ENCODE results near the gene PRRT1.

Gene PRRT1

DNA sequence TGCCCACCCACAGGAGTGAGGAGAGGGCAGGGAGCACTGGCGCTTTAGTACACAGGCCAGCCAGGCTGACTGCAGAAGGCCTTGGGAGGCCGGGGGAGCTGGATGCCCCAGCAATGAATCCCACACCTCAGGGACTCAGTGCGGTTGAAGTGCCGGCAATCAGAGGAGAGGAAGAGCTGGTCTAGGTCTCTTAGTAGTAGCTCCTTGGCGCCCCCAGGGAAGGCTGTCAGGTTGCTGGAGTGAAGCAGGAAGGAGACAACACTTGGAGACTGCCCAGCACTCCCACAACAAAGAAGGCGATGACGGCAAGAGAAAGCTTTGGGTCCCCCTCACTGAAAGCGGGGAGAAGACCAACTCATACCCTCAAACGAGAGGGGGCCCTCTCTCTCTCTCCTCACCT, 34.3 kb downstream of the PRRT1 start:
- no peaks in the 10 kb centered on the region for H3K9me3 ChIP-seq (ENCODE audit: control insufficient read depth, insufficient read depth, low read length)
- H3K4me1 ChIP-seq (ENCODE audit: insufficient read depth, low read length) = 0 out of 2 replicates have a peak, but pooled peaks cover 6% of the 10 kb centered on the region
- no peaks in the 10 kb centered on the region for H3K36me3 ChIP-seq (ENCODE audit: insufficient read depth, low read length)
- no peak overlapping the region for H3K9ac ChIP-seq (ENCODE audit: low read depth, low read length)

- H3K9ac ChIP-seq (ENCODE audit: low read depth, low read length) = no peak overlapping the region
- H3K36me3 ChIP-seq (ENCODE audit: insufficient read depth, low read length) = no peaks in the 10 kb centered on the region
- H3K4me1 ChIP-seq (ENCODE audit: insufficient read depth, low read length) = 0 out of 2 replicates have a peak, but pooled peaks cover 6% of the 10 kb centered on the region
- no peaks in the 10 kb centered on the region for H3K9me3 ChIP-seq (ENCODE audit: control insufficient read depth, insufficient read depth, low read length)
Measured at GRCh38 chr6:32116674-32117073, 35.1 kb downstream of the PRRT1 start.

DNA sequence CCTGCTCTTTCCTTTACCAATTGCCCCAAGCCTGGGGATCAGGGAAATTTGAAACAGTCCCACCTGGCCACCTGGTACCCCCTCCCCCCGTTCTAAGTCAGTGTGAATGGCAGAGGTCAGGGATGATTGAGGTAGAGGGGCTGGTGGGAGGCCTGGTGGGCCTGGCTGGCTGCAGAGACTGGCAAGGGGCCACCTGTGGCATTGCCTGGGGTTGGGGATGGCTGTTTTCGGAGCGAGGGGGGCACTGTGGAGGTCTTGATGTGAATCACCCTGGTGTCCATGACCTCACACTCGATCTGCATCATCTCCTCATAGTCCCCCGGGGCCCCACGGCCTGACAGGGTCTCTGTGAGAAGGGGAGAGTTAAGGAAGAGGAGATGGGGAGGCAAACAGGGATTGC, 36.1 kb downstream of the PRRT1 start:
- Histone ChIP-seq H3K9me3 (ENCODE audit: control insufficient read depth, insufficient read depth, low read length) (no peaks in the 10 kb centered on the region), H3K36me3 (ENCODE audit: insufficient read depth, low read length) (no peaks in the 10 kb centered on the region), H3K4me1 (ENCODE audit: insufficient read depth, low read length) (0 out of 2 replicates have a peak, but pooled peaks cover 6% of the 10 kb centered on the region), H3K9ac (ENCODE audit: low read depth, low read length) (no peak overlapping the region)

DNA sequence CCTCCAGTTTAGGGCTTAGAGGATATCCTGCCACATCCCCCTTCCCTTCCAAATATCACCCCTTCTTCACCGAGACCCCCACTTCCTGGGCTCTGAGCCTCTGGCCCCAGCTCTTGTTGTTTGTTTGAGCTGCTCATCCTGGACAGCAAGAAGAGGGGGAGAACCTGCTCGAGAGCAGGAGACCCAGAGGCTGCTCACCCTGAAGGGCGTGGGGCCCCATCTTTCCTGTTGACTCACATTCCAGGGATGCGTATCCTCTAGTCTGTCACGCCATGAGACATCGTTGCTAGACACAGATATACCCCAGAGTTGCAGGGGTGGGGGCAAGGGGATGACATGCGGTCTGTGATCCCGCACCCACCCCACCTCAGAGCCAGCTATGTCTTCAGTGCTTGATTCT, 36.9 kb downstream of the PRRT1 start:
- H3K4me1 ChIP-seq (ENCODE audit: insufficient read depth, low read length) = 0 out of 2 replicates have a peak, but pooled peaks cover 6% of the 10 kb centered on the region
- H3K9me3 ChIP-seq (ENCODE audit: control insufficient read depth, insufficient read depth, low read length) = no peaks in the 10 kb centered on the region
- no peak overlapping the region for H3K9ac ChIP-seq (ENCODE audit: low read depth, low read length)
- no peaks in the 10 kb centered on the region for H3K36me3 ChIP-seq (ENCODE audit: insufficient read depth, low read length)

DNA sequence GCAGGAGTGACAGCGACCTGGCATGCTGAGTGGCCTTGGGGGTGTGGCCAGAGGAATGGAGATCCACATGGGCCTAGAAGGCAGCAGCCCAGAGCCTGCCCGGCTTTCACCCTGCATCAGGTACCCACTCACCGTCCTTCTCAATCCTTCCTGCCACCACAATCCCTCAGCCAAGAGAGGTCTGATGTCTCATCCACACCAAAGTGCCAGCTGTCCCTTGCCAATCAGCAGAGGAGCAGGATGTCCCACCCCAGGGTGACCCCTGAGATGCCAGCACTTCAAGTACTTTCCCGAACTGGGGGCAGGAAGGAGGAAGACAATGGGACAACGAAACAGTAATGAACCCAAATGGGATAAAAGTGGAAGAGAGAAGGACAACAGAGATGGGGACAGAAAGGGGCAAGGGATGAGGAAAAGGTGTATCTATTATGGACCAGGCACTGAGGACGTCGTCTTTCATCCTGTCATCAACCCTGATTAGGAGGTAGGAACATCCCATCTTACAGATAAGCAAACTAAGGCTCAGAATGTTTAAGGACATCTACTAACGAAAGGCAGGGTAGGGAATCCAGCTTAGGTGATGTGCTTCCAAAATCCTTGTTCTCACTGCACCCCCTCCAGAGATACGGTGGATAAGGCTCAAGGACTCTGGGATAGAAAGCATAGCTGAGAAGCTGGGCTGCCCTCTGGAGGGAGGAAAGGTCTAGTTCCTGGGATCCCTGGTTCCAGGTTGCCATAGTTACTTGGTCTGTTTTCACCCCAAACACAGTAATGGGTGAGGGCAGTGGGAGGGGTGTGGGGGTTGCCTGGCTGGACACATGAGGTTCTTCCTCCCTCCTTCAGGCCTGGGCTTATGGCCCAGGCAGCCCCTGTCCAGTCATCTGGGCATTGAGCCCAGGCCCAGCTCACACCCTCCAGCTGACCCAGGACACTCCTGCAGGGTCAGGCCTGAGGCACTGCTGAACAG, 38.1 kb downstream of the PRRT1 start:
- no peak overlapping the region for H3K9ac ChIP-seq (ENCODE audit: low read depth, low read length)
- H3K9me3 ChIP-seq (ENCODE audit: control insufficient read depth, insufficient read depth, low read length) = no peaks in the 10 kb centered on the region
- 0 out of 2 replicates have a peak, but pooled peaks cover 3% of the 10 kb centered on the region for H3K4me1 ChIP-seq (ENCODE audit: insufficient read depth, low read length)
- no peaks in the 10 kb centered on the region for H3K36me3 ChIP-seq (ENCODE audit: insufficient read depth, low read length)

GRCh38 chr6:32112431-32112980, 39.2 kb downstream of the PRRT1 start:
- H3K9ac ChIP-seq (ENCODE audit: low read depth, low read length) = no peak overlapping the region
- H3K4me1 ChIP-seq (ENCODE audit: insufficient read depth, low read length) = 0 out of 2 replicates have a peak, but pooled peaks cover 3% of the 10 kb centered on the region
- H3K36me3 ChIP-seq (ENCODE audit: insufficient read depth, low read length) = no peaks in the 10 kb centered on the region
- H3K9me3 ChIP-seq (ENCODE audit: control insufficient read depth, insufficient read depth, low read length) = no peaks in the 10 kb centered on the region

DNA sequence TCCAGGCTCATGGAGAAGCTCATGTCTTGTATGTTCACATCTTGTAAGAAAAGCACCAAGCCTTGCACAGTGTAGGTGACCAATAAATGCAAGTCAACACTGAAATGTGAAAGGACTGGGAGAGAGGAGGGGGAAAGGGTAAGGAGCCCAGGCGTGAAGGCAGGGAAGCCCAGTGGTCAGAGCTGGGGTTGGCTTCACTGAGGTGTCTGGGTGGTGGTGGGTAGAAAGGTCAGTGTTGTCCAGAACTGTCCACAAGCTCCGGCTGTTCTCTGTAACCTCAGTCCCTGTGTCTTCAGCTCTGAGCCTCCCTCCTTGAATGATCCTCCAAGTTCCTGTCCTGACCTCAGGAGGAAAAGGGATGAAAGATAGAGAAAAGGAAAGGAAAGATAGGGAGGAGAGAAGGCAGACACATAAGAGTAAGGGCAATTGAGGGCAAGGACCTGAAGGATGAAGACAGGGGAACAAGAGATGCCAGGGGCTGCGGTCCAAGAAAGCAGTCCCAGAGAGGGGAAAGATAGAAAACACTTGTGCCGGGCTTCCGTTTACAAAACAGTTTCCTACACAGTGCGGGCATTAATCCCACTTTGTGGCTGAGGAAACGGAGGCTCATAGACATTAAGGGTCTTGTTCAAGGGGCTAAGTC, 40.2 kb downstream of the PRRT1 start:
- Histone ChIP-seq H3K9me3 (ENCODE audit: control insufficient read depth, insufficient read depth, low read length) (no peaks in the 10 kb centered on the region), H3K36me3 (ENCODE audit: insufficient read depth, low read length) (no peaks in the 10 kb centered on the region), H3K9ac (ENCODE audit: low read depth, low read length) (no peak overlapping the region), H3K4me1 (ENCODE audit: insufficient read depth, low read length) (0 out of 2 replicates have a peak, but pooled peaks cover 3% of the 10 kb centered on the region)

GRCh38 chr6:32110632-32111031, 41.1 kb downstream of the PRRT1 start:
- Histone ChIP-seq H3K36me3 (ENCODE audit: insufficient read depth, low read length) (no peaks in the 10 kb centered on the region), H3K4me1 (ENCODE audit: insufficient read depth, low read length) (0 out of 2 replicates have a peak, but pooled peaks cover 3% of the 10 kb centered on the region), H3K9ac (ENCODE audit: low read depth, low read length) (no peak overlapping the region), H3K9me3 (ENCODE audit: control insufficient read depth, insufficient read depth, low read length) (no peaks in the 10 kb centered on the region)

DNA sequence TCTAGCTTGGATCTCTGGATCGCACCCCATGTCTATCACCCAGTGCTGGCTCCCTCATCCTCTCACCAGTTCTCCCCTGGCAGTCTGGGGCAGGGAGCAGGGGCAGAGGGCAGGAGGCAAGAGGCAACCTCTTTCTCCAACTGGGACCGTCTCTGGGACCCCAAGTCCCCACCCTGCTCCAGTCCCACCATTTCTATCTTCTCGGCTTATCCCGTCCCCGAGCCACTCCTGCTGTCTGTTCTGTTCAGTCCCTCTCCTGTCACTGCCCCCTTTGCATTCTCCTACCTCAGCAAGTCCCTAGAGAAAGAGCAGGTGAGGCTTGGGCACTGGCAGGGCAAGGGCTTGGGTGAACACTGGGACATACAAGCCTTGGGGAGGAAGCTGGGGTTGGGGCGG, 42.0 kb downstream of the PRRT1 start:
- H3K36me3 ChIP-seq (ENCODE audit: insufficient read depth, low read length) = no peaks in the 10 kb centered on the region
- H3K4me1 ChIP-seq (ENCODE audit: insufficient read depth, low read length) = 0 out of 2 replicates have a peak, but pooled peaks cover 3% of the 10 kb centered on the region
- H3K9me3 ChIP-seq (ENCODE audit: control insufficient read depth, insufficient read depth, low read length) = no peaks in the 10 kb centered on the region
- no peak overlapping the region for H3K9ac ChIP-seq (ENCODE audit: low read depth, low read length)

GRCh38 chr6:32109114-32109764, 42.5 kb downstream of the PRRT1 start, which contains the start of gene TNXB:
TSS of gene TNXB (minus strand) at chr6:32109338. CDS start at chr6:32098198, 11,140 bp downstream.
- no peaks in the 10 kb centered on the region for H3K36me3 ChIP-seq (ENCODE audit: insufficient read depth, low read length)
- H3K9me3 ChIP-seq (ENCODE audit: control insufficient read depth, insufficient read depth, low read length) = no peaks in the 10 kb centered on the region
- H3K4me1 ChIP-seq (ENCODE audit: insufficient read depth, low read length) = 0 out of 2 replicates have a peak, but pooled peaks cover 3% of the 10 kb centered on the region
- H3K9ac ChIP-seq (ENCODE audit: low read depth, low read length) = no peak within 1 kb of the TSS; the same call in 1 of the 2 replicates

- no peaks in the 10 kb centered on the region for H3K36me3 ChIP-seq (ENCODE audit: insufficient read depth, low read length)
- no peak overlapping the region; the same call in 1 of the 2 replicates for H3K9ac ChIP-seq (ENCODE audit: low read depth, low read length)
- no peaks in the 10 kb centered on the region for H3K9me3 ChIP-seq (ENCODE audit: control insufficient read depth, insufficient read depth, low read length)
- 0 out of 2 replicates have a peak, but pooled peaks cover 3% of the 10 kb centered on the region for H3K4me1 ChIP-seq (ENCODE audit: insufficient read depth, low read length)
Measured at GRCh38 chr6:32108727-32109113, 43.0 kb downstream of the PRRT1 start.

DNA sequence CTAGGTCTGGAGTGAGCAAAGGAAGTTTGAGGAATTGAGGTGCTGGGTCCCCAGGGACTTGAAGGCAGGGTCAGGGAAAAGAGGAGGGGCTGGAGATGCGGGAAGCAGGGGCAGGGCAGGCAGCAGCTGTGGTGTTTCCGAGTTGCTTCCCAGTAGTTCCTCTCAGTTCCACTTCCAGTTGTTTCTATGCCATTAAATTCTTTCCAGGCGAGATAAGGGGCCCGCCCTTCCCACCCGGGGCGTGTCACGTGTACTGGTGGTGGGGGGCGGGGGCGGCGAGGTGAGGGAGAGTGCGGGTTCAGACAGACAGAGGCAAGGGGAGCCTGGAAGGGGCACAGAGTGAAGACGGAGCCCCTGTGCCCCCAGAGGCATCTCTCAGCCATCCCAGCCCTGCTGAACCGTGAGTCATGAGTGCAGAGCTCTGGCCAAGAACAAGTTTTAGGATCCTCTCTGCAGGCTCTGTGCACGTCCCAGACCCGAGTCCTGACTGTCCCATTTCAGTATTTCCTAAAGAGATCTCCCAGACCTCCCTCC, 43.6 kb downstream of the PRRT1 start:
- Histone ChIP-seq H3K4me1 (ENCODE audit: insufficient read depth, low read length) (no peaks in the 10 kb centered on the region), H3K9ac (ENCODE audit: low read depth, low read length) (no peak overlapping the region), H3K36me3 (ENCODE audit: insufficient read depth, low read length) (no peaks in the 10 kb centered on the region)

DNA sequence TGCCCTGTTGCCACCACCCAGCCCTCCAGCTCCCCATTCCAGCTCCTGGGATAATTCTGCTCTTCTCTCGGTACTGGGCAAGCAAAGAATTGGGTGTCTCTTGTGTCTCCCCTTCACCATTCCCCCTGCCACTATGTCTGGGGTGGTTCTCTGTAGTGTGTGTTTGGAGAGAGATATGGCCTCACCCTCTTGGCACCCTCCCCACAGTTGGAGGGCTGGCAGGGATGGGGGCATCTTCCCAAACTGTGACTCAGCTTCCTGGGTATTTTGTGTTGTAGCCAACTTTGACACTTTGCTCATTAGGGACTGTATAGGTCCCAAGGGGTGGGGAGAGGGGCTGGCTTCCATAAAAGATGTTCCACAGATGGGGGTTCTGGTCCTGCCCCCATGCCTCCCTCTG, 44.3 kb downstream of the PRRT1 start:
- H3K4me1 ChIP-seq (ENCODE audit: insufficient read depth, low read length) = no peaks in the 10 kb centered on the region
- H3K36me3 ChIP-seq (ENCODE audit: insufficient read depth, low read length) = no peaks in the 10 kb centered on the region
- H3K9me3 ChIP-seq (ENCODE audit: control insufficient read depth, insufficient read depth, low read length) = no peaks in the 10 kb centered on the region
- no peak overlapping the region for H3K9ac ChIP-seq (ENCODE audit: low read depth, low read length)

More for the DNA sequence above, 43.6 kb downstream of the PRRT1 start:
- H3K9me3 ChIP-seq (ENCODE audit: control insufficient read depth, insufficient read depth, low read length) = no peaks in the 10 kb centered on the region

GRCh38 chr6:32105433-32105832, 46.3 kb downstream of the PRRT1 start:
- no peaks in the 10 kb centered on the region for H3K9me3 ChIP-seq (ENCODE audit: control insufficient read depth, insufficient read depth, low read length)
- H3K9ac ChIP-seq (ENCODE audit: low read depth, low read length) = no peak overlapping the region
- H3K4me1 ChIP-seq (ENCODE audit: insufficient read depth, low read length) = no peaks in the 10 kb centered on the region
- no peaks in the 10 kb centered on the region for H3K36me3 ChIP-seq (ENCODE audit: insufficient read depth, low read length)

All from ES-I3 (cell line).